H1 (cell line): Measurements from ENCODE around the gene CYP1B1. TPM values are rescaled to one million over a fixed set of nuclear protein-coding genes. Genes with fewer than 3 reads are reported as not detected.

ENCODE experiments used
- CTCF ChIA-PET: fragments of 300-600 bp; sonication (Branson Sonifier 250); formaldehyde crosslinking; loops from one replicate; lab custom pipeline; 2021; ENCODE audit not compliant: partially characterized antibody; lab: Charles Lee
- POLR2A ChIA-PET: fragments of 300-600 bp; sonication (Branson Sonifier 250); formaldehyde crosslinking; loops from one replicate; lab custom pipeline; 2021; ENCODE audit warnings: inconsistent platforms; ENCODE audit not compliant: partially characterized antibody; lab: Charles Lee
- DNase-seq, 2 experiments: peaks; one replicate each; pipeline versions ENCODE4 v3.0.0 to v3.0.0-alpha.2; 2010 to 2022; ENCODE audit warnings: low spot score in 2 of 2, low read depth in 1 of 2, mixed read lengths in 1 of 2
- FAIRE-seq: peaks from 2 replicates; lab custom pipeline; 2011; peaks lifted over from hg19 to GRCh38; lab: Jason Lieb, UNC
- H2AFZ ChIP-seq: 2 replicates; pipeline ENCODE4 v1.8.1; 2012; ENCODE audit warnings: low read length, inconsistent platforms
- H2AK5ac ChIP-seq: 2 replicates; pipeline ENCODE4 v1.6.1; 2013; ENCODE audit warnings: low read depth, low read length
- H2BK120ac ChIP-seq: replicated peaks from 2 replicates; pipeline ENCODE3; 2013; ENCODE audit warnings: low read depth, low read length, inconsistent platforms
- H2BK12ac ChIP-seq: 2 replicates; pipeline ENCODE4 v1.6.1; 2013; ENCODE audit warnings: low read depth, low read length
- H2BK15ac ChIP-seq: 2 replicates; pipeline ENCODE4 v1.6.1; 2013; ENCODE audit warnings: low read length
- H2BK20ac ChIP-seq: 2 replicates; pipeline ENCODE4 v1.6.1; 2013; ENCODE audit warnings: low read length
- H2BK5ac ChIP-seq: 2 replicates; pipeline ENCODE4 v1.6.1; 2013; ENCODE audit warnings: low read depth, low read length
- H3K14ac ChIP-seq: 2 replicates; pipeline ENCODE4 v1.6.1; 2013; ENCODE audit warnings: inconsistent platforms; ENCODE audit not compliant: insufficient read length
- H3K18ac ChIP-seq: 2 replicates; pipeline ENCODE4 v1.6.1; 2013; ENCODE audit warnings: low read length; ENCODE audit errors: extremely low read depth
- H3K23ac ChIP-seq: 2 replicates; pipeline ENCODE4 v1.6.1; 2013; ENCODE audit warnings: inconsistent platforms; ENCODE audit not compliant: insufficient read length
- H3K23me2 ChIP-seq: 2 replicates; pipeline ENCODE4 v1.6.1; 2013; ENCODE audit warnings: low read depth, low read length
- H3K27ac ChIP-seq: 2 replicates; pipeline ENCODE4 v1.6.1; 2011; ENCODE audit warnings: low read depth, low read length, inconsistent platforms
- H3K27me3 ChIP-seq, 4 experiments: replicated peaks in 1 of 4; 1 replicate in 1 of 4; 2 replicates in 3 of 4; pipeline versions ENCODE4 v1.6.1 to v1.8.1; 2011 to 2013; ENCODE audit warnings: low read length in 3 of 4, mild to moderate bottlenecking in 3 of 4, inconsistent platforms in 2 of 4, mixed read lengths in 2 of 4, moderate library complexity in 1 of 4; ENCODE audit not compliant: control insufficient read depth in 3 of 4, insufficient read depth in 3 of 4; ENCODE audit errors: extremely low read depth in 1 of 4
- H3K36me3 ChIP-seq, 4 experiments: 2 replicates each; pipeline versions ENCODE4 v1.6.1 to v1.8.1; 2011 to 2013; ENCODE audit warnings: mild to moderate bottlenecking in 4 of 4, low read length in 3 of 4, moderate library complexity in 2 of 4, control low read depth in 1 of 4, inconsistent platforms in 1 of 4; ENCODE audit not compliant: insufficient read depth in 4 of 4, control insufficient read depth in 2 of 4
- H3K4ac ChIP-seq: replicated peaks from 2 replicates; pipeline ENCODE3; 2013; ENCODE audit warnings: low read length, low read depth, mixed read lengths, inconsistent platforms; ENCODE audit not compliant: insufficient read length
- H3K4me1 ChIP-seq, 4 experiments: replicated peaks in 1 of 4; 1 replicate in 1 of 4; 2 replicates in 3 of 4; pipeline versions ENCODE4 v1.6.1 to v1.8.1; 2011 to 2013; ENCODE audit warnings: low read length in 3 of 4, inconsistent platforms in 2 of 4, mixed read lengths in 1 of 4; ENCODE audit not compliant: insufficient read depth in 4 of 4, control insufficient read depth in 3 of 4
- H3K4me2 ChIP-seq, 2 experiments: 2 replicates each; pipeline versions ENCODE4 v1.6.1 to v1.8.1; 2011 to 2013; ENCODE audit warnings: low read depth in 2 of 2, low read length in 2 of 2, control low read depth in 1 of 2, inconsistent platforms in 1 of 2, mild to moderate bottlenecking in 1 of 2; ENCODE audit not compliant: insufficient read depth in 1 of 2
- H3K4me3 ChIP-seq, 4 experiments: fragments of 200-600, 300-600 bp in 1 of 4; sonication (generic), shearing (Covaris generic), sonication (Bioruptor Twin) in 1 of 4; 2 replicates each; pipeline versions ENCODE4 v1.5.1 to v1.8.1; 2011 to 2016; ENCODE audit warnings: low read length in 4 of 4, low read depth in 3 of 4, control low read depth in 2 of 4, inconsistent platforms in 2 of 4, mild to moderate bottlenecking in 2 of 4, mixed read lengths in 1 of 4, moderate library complexity in 1 of 4; ENCODE audit not compliant: insufficient read depth in 2 of 4; ENCODE audit errors: extremely low read depth in 1 of 4
- H3K56ac ChIP-seq: replicated peaks from 2 replicates; pipeline ENCODE3; 2013; ENCODE audit warnings: low read depth, mild to moderate bottlenecking, mixed read lengths, low read length, inconsistent platforms; ENCODE audit not compliant: insufficient read length
- H3K79me1 ChIP-seq: 2 replicates; pipeline ENCODE4 v1.6.1; 2013; ENCODE audit warnings: low read depth, low read length, control low read depth
- H3K79me2 ChIP-seq, 2 experiments: 2 replicates each; pipeline versions ENCODE4 v1.6.1 to v1.8.1; 2012 to 2013; ENCODE audit warnings: low read length in 2 of 2, mild to moderate bottlenecking in 2 of 2, inconsistent platforms in 1 of 2; ENCODE audit not compliant: insufficient read depth in 2 of 2, control insufficient read depth in 1 of 2
- H3K9ac ChIP-seq, 4 experiments: replicated peaks in 1 of 4; 1 replicate in 1 of 4; 2 replicates in 3 of 4; pipeline versions ENCODE4 v1.6.1 to v1.8.1; 2011 to 2013; ENCODE audit warnings: low read depth in 3 of 4, low read length in 3 of 4, control low read depth in 2 of 4, mild to moderate bottlenecking in 2 of 4, moderate library complexity in 2 of 4, inconsistent platforms in 1 of 4; ENCODE audit errors: extremely low read depth in 1 of 4
- H3K9me3 ChIP-seq, 2 experiments: 2 replicates each; pipeline versions ENCODE4 v1.6.1 to v1.8.1; 2012 to 2013; ENCODE audit warnings: mild to moderate bottlenecking in 2 of 2, moderate library complexity in 2 of 2, control low read depth in 1 of 2, inconsistent platforms in 1 of 2, low read depth in 1 of 2, low read length in 1 of 2, mixed read lengths in 1 of 2; ENCODE audit not compliant: insufficient read depth in 2 of 2
- H4K20me1 ChIP-seq, 2 experiments: replicated peaks in 1 of 2; 2 replicates each; pipeline versions ENCODE3 to v1.8.1; 2011 to 2013; ENCODE audit warnings: inconsistent platforms in 2 of 2, low read length in 2 of 2, mild to moderate bottlenecking in 1 of 2; ENCODE audit not compliant: insufficient read depth in 2 of 2, control insufficient read depth in 1 of 2
- H4K5ac ChIP-seq: 2 replicates; pipeline ENCODE4 v1.6.1; 2013; ENCODE audit warnings: low read length, low read depth, mixed read lengths, inconsistent platforms; ENCODE audit not compliant: insufficient read length
- H4K8ac ChIP-seq: 2 replicates; pipeline ENCODE4 v1.8.0; 2013; ENCODE audit warnings: mild to moderate bottlenecking, moderate library complexity, low read length, inconsistent platforms; ENCODE audit not compliant: insufficient read depth; ENCODE audit errors: extremely low read depth
- H4K91ac ChIP-seq: replicated peaks from 2 replicates; pipeline ENCODE3; 2013; ENCODE audit warnings: low read length, mixed read lengths, inconsistent platforms; ENCODE audit not compliant: insufficient read length
- BRCA1 ChIP-seq: IDR thresholded peaks from 2 replicates; pipeline ENCODE4 v1.6.1; 2012; ENCODE audit warnings: low read depth, low read length, improper control_type of control experiment
- GABPA ChIP-seq: IDR thresholded peaks from 2 replicates; pipeline ENCODE4 v1.6.1; 2011; ENCODE audit warnings: mild to moderate bottlenecking, low read length, moderate library complexity, borderline replicate concordance; ENCODE audit not compliant: insufficient read depth
- JUN ChIP-seq: IDR thresholded peaks from 2 replicates; pipeline ENCODE4 v1.6.1; 2011; ENCODE audit warnings: low read depth, mild to moderate bottlenecking, improper control_type of control experiment, low read length
- JUND ChIP-seq: IDR thresholded peaks from 2 replicates; pipeline ENCODE4 v1.6.1; 2011; ENCODE audit warnings: mild to moderate bottlenecking, improper control_type of control experiment, low read length
- MAFK ChIP-seq: IDR thresholded peaks from 2 replicates; pipeline ENCODE4 v1.6.1; 2012; ENCODE audit warnings: low read depth, mild to moderate bottlenecking, improper control_type of control experiment, low read length
- POLR2A ChIP-seq, 2 experiments: IDR thresholded peaks; 1 replicate in 1 of 2; 2 replicates in 1 of 2; pipeline ENCODE4 v1.6.1; 2011; ENCODE audit warnings: low read depth in 2 of 2, low read length in 2 of 2, mild to moderate bottlenecking in 2 of 2; ENCODE audit errors: control extremely low read depth in 1 of 2
- SAP30 ChIP-seq: fragments of 300-600 bp; sonication (generic); IDR thresholded peaks from 2 replicates; pipeline ENCODE4 v1.7.1; 2012; ENCODE audit warnings: low read length, moderate library complexity, mild to moderate bottlenecking, inconsistent platforms; ENCODE audit not compliant: insufficient read depth, insufficient replicate concordance
- SUZ12 ChIP-seq: fragments of 200-600 bp; sonication (generic); IDR thresholded peaks from 2 replicates; pipeline ENCODE4 v1.6.1; 2012; ENCODE audit warnings: mild to moderate bottlenecking, inconsistent platforms, low read length, moderate library complexity, mixed read lengths
- WGBS, 2 experiments: shearing (Covaris generic) in 1 of 2; methylation state at CpG; one replicate each; pipeline versions ENCODE4 v1.1.6 to v1.1.7; 2013 to 2015; ENCODE audit warnings: low lambda C conversion rate in 2 of 2, mixed read lengths in 2 of 2, inconsistent platforms in 1 of 2, low coverage in 1 of 2, missing lambda C conversion rate in 1 of 2; ENCODE audit not compliant: insufficient replicate concordance in 2 of 2, insufficient coverage in 1 of 2, insufficient read length in 1 of 2; ENCODE audit errors: extremely low coverage in 1 of 2, missing lambda C conversion rate in 1 of 2; 5-methylcytosine and 5-hydroxymethylcytosine counted together
- polyA plus RNA-seq, 7 experiments: library from polyadenylated mRNA; depleted of rRNA in 3 of 7; stranded (reverse) in 5 of 7; unstranded in 2 of 7; fragments of >200 nt in 5 of 7; fragments of 200-250 nt in 2 of 7; gene quantifications; 1 replicate in 5 of 7; 2 replicates in 1 of 7; 4 replicates in 1 of 7; pipeline versions ENCODE4 v1.2.1 to v1.2.3, GENCODE V29; 2011 to 2013; ENCODE audit warnings: missing spikeins in 2 of 7, mixed read lengths in 2 of 7
- total RNA-seq: library from RNA; stranded (reverse); fragmentation: NEBNext Ultra II Directional; extraction: Animal tissue kit (Norgen Biotek cat#: 25700); gene quantifications from 2 replicates; pipeline ENCODE4 v1.2.1, GENCODE V29; 2021
- TF ChIP-seq, protein P1 (sequence below), 3 experiments: IDR thresholded peaks; 1 replicate in 2 of 3; 2 replicates in 1 of 3; pipeline versions ENCODE4 v1.5.1 to v1.6.1; 2011; ENCODE audit warnings: low read length in 3 of 3, mild to moderate bottlenecking in 3 of 3, inconsistent platforms in 2 of 3, low read depth in 1 of 3, moderate library complexity in 1 of 3; ENCODE audit not compliant: insufficient read depth in 1 of 3; ENCODE audit errors: control extremely low read depth in 1 of 3

The CYP1B1 gene
- total and polyA plus RNA-seq, 2 of the 8 experiments (the other 6 are each of a cell fraction or from before 2014, with no cell fraction given): 1.3 to 5.7 TPM

GRCh38 chr2:38104598-38104997 lies 28.6 kb upstream of the CYP1B1 start:
- Histone ChIP-seq H4K8ac (no peak overlapping the region), H4K91ac (no peak overlapping the region), H3K79me2 (no peaks in the 10 kb centered on the region), H2BK12ac (no peak overlapping the region), H4K20me1 (no peaks in the 10 kb centered on the region), H3K18ac (no peak overlapping the region), H3K9me3 (no peaks in the 10 kb centered on the region), H3K4me2 (no peak overlapping the region), H2BK20ac (no peak overlapping the region), H3K4ac (no peak overlapping the region), H2AK5ac (no peak overlapping the region), H3K14ac (no peak overlapping the region), H3K23me2 (no peaks in the 10 kb centered on the region), H2BK5ac (no peak overlapping the region), H3K9ac (no peak overlapping the region), H2BK120ac (no peak overlapping the region), H4K5ac (no peak overlapping the region), H3K27ac (no peak overlapping the region), H3K36me3 (no peaks in the 10 kb centered on the region), H3K79me1 (no peaks in the 10 kb centered on the region), H3K23ac (no peak overlapping the region), H3K56ac (no peak overlapping the region), H2BK15ac (no peak overlapping the region), H3K4me1 (peaks cover 6 to 20% (median 10%) of the 10 kb centered on the region in 4 experiments), H2AFZ (no peak overlapping the region), H3K27me3 (peaks cover 0 to 2% (median 0%) of the 10 kb centered on the region in 4 experiments; a peak in 1 of 7 replicates), H3K4me3 (no peak overlapping the region)
- FAIRE-seq: no peak
- DNase-seq: no peak
- TF ChIP-seq, protein P1, sequence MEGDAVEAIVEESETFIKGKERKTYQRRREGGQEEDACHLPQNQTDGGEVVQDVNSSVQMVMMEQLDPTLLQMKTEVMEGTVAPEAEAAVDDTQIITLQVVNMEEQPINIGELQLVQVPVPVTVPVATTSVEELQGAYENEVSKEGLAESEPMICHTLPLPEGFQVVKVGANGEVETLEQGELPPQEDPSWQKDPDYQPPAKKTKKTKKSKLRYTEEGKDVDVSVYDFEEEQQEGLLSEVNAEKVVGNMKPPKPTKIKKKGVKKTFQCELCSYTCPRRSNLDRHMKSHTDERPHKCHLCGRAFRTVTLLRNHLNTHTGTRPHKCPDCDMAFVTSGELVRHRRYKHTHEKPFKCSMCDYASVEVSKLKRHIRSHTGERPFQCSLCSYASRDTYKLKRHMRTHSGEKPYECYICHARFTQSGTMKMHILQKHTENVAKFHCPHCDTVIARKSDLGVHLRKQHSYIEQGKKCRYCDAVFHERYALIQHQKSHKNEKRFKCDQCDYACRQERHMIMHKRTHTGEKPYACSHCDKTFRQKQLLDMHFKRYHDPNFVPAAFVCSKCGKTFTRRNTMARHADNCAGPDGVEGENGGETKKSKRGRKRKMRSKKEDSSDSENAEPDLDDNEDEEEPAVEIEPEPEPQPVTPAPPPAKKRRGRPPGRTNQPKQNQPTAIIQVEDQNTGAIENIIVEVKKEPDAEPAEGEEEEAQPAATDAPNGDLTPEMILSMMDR (IDR thresholded peaks at IDR 0.05; ENCODE audit: control extremely low read depth in 1 of 3, insufficient read depth in 1 of 3, low read depth in 1 of 3, low read length in 3 of 3): no peak
- TF ChIP-seq GABPA (no peak), JUND (no peak), BRCA1 (no peak), SUZ12 (no peak), JUN (no peak), POLR2A (IDR thresholded peaks at IDR 0.05; ENCODE audit: control extremely low read depth in 1 of 2, low read depth in 2 of 2, low read length in 2 of 2) (no peak), SAP30 (no peak), MAFK (no peak)
- POLR2A ChIA-PET: interaction anchor here (1.3 kb wide), 1 partner anchor 28 kb away, joined by 3 read pairs; no protein-coding TSS in a partner anchor
- CTCF ChIA-PET: interaction anchor here (0.6 to 3.9 kb wide), 5 partner anchors 9 to 210 kb away, joined by 3 to 23 read pairs (median 3); partner anchors contain the start of gene CYP1B1
- WGBS, 2 experiments: 90% methylated on average over 3 of the region's 3 CpGs; no CpG with 5 or more reads in 1 of the 2 experiments
